COLO668 (cell line): ENCODE data around the gene MRPS26.
A peak's percentile ranks its signal among the peaks of the same experiment; 100 is the strongest.
"Not testable (repeated sequence)": the region's sequence is repeated elsewhere in the genome, so short reads cannot be mapped to it uniquely, and the experiment has no call there.

Experiments
- DNase-seq: peaks from one replicate; lab custom pipeline; 2025; ENCODE audit not compliant: unreplicated experiment; lab: John Stamatoyannopoulos, UW

The MRPS26 gene

GRCh38 chr20:3045816-3046676 lies at the start of gene MRPS26:
TSS of gene MRPS26 (plus strand) at chr20:3046052. CDS start at chr20:3046069, 17 bp downstream.
- peak; percentile 98 for DNase-seq

GRCh38 chr20:2998728-2999127 lies 47.1 kb upstream of the MRPS26 start:
- no peak for DNase-seq

- DNase-seq = no peak
These were observed 44.9 kb upstream of the MRPS26 start for GRCh38 chr20:3000852-3001523.

DNA sequence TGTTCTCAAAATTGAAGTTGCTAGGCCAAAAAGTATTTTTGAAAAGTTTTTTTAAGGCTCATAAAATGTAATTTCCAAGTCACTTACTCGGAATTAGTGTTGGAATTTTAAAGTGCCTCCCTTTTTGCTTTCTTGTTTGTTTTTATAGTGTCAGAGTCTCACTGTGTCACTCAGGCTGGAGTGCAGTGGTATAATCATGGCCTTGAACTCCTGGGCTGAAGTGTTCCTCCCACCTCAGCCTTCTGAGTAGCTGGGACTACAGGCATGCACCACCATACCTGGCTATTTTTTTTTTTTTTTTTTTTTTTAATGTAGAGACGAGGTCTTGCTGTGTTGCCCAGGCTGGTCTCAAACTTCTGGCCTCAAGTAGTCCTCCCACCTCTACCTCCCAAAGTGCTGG lies 42.4 kb upstream of the MRPS26 start:
- no peak for DNase-seq

DNA sequence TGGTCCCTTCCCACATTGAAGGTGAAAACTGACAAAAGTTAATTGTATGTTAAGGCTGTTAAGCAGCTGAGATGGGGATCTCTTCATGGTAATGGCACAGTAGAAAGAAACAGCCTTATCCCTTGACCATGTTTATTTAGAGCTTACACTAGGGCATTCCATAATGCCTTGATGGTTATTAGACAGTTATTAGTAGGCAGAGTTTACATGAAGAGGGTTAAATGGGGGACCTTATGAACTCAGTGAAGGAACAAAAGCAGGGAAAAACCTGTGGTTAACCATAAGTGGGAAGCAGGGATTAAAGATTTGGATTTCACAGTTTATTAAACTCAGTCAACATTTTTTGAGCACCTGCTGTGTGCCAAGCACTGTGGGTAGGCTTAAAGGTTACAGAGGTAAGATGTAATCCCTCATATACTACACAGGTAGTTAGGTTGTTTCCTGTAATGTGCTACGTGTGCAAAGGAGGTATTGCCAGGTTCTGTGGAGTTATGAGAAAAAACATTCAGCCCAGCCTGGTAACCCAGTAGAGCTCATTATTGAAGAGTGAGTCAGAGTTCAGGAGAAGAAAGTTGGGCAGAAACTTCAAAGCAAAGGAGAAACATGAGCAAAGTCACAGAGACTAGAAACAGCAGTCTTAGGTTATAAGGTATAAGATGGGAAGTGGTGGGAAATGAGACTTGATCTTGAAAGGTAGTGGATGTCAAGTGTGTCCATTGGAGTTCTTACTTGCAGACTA lies 34.7 kb upstream of the MRPS26 start:
- DNase-seq = no peak

DNA sequence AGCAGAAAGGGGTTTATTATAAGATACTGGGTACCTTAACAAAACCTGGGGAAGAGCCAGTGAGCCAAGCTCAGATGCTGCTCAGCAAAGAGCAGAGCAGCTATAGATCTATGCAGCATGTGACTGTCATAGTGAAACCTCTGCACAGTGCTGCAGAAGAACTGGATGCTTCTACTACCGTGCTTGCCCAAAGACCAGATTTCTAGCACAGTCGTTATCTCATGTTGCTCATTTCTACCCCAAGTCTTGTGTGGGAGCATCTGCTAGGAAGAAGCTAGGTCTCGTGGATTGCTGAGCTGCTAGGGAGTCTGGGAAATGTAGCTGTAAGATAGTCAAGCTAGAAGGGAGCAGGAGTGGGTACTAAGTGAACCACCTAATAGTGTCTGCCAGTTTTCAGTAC lies 34.1 kb upstream of the MRPS26 start:
- DNase-seq = no peak

DNA sequence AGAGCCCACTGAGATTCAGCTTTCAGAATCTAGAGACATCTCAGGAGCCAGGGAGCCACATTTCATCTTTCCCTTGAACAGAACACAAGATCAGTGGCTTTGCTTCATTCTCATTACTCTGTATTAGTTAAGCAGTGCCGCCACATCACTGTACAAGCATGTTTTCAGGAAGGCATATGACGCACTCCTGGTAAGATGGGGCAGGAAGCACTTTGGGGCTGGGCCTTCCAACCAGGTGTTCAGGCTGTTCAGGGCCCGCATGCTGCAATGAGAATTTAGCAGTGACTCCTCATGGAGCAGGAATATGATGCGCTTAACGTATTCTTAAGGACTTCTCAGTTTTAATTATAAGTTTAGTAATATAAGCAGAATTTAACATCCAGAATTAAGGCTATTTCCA lies 32.1 kb upstream of the MRPS26 start:
- DNase-seq = no peak

GRCh38 chr20:3014179-3014578 lies 31.7 kb upstream of the MRPS26 start:
- no peak for DNase-seq

GRCh38 chr20:3014662-3015061 lies 31.2 kb upstream of the MRPS26 start:
- no peak for DNase-seq

GRCh38 chr20:3015302-3015701 lies 30.6 kb upstream of the MRPS26 start:
- DNase-seq = not testable (repeated sequence)

DNA sequence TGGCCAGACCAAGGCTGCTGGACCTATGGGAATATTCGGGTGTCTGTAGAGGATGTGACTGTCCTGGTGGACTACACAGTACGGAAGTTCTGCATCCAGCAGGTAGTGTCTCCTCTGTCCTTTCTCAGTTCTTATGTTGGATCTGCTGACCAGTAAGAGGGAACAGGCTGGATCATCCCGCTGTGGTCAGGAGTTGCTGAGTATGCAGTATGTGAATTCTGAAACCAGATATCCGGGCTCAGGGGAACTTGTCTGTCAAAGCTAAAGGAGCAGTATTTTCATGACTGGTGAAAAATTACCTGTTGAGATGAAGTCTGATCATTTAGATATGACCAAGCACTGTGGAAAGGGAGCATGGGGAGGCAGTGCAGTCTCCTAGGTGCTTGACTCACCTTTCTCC lies 24.5 kb upstream of the MRPS26 start:
- DNase-seq = no peak

DNA sequence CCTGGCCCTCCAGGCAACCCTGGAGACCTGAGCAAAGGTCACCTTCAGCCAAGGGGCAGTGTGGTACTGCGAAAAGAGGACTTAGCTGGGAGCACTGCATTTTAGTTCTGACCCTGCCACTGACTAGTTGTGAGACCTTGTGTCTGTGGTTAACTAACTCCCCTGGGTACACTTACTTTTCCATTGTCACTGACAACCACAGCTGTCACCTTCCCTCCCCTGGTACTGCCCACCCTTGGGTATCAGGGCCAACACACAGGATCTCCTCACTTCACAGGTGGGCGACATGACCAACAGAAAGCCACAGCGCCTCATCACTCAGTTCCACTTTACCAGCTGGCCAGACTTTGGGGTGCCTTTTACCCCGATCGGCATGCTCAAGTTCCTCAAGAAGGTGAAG lies 24.1 kb upstream of the MRPS26 start:
- DNase-seq = no peak

DNA sequence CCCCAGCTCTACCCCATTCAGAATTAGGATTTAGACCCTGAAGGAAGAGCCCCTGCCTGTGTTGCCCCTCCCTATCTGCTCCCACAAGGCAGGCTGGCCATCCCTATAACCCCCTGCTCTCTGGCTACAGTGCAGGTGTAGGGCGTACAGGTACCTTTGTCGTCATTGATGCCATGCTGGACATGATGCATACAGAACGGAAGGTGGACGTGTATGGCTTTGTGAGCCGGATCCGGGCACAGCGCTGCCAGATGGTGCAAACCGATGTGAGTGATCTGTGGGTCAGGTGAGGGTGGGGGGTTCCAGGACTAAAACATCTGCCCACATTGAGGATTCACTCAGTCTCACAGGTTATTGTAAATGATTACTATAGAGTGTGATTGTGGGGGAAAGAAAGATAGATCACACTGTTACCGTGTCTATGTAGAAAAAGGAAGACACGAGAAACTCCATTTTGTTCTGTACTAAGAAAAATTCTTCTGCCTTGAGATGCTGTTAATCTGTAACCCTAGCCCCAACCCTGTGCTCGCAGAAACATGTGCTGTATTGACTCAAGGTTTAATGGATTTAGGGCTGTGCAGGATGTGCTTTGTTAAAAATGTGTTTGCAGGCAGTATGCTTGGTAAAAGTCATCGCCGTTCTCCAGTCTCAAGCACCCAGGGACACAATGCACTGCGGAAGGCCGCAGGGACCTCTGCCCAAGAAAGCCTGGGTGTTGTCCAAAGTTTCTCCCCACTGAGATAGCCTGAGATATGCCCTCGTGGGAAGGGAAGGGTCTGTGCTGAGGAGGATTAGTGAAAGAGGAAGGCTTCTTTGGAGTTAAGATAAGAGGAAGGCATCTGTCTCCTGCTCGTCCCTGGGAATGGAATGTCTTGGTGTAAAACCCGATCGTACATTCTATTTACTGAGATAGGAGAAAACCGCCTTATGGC lies 23.0 kb upstream of the MRPS26 start:
- not testable (repeated sequence) for DNase-seq

DNA sequence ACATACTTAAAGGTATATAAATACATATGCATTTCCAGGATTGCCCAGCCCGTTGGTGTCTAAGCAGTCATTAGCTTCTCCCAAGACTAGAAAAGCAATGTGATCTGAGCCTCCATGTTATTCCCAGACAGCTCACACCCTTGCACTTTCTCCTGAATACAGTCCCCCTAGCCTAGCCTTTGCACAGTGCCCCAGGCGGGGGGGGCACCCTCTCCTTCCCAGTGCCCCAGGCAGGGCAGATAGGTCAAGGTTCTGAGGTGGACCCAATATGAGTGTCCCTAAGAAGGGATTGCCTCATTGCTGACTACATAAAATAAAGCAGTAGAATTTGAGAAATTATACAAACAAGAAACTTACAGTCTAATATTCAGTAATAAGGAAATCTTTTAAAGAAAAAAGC lies 17.9 kb upstream of the MRPS26 start:
- DNase-seq = no peak

- no peak for DNase-seq
These were observed 14.2 kb upstream of the MRPS26 start for GRCh38 chr20:3031524-3032147.

DNA sequence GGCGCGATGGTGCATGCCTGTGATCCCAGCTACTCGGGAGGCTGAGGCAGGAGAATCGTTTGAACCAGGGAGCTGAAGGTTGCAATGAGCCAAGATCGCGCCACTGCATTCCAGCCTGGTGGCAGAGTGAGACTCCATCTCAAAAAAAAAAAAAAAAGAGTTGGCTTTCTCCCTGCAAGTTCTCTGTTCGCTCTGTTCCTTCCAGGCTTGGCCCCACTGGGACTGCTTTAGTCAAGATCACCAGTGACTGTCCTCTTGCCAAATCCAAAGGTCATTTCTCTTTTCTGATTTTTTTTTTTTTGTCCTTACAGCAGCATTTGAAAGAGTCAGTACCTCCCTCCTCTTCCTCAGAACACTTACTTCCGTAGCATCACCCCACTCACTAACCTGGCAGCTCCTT lies 13.2 kb upstream of the MRPS26 start:
- DNase-seq = no peak

DNA sequence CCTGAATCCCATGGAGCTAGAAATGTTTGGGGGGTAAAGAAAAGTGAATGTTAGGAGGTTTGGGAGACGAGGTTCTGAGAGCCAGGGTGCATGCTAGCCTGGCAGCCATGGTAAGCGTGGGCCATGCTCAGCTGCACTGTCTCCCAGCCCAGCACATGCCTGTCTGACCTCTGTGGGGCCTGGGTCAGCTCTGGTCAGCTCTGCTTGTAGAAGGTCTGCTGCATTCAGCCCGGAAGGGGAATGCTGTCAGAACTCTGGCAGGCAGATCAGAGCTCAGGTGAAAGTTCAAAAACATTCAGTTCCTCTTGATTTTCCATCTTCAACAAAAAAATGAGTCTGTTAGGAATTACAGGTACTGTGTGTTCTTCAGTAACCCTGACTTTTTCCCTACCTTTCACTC lies 8.2 kb upstream of the MRPS26 start:
- no peak for DNase-seq

GRCh38 chr20:3038454-3038853 lies 7.4 kb upstream of the MRPS26 start:
- no peak for DNase-seq

DNA sequence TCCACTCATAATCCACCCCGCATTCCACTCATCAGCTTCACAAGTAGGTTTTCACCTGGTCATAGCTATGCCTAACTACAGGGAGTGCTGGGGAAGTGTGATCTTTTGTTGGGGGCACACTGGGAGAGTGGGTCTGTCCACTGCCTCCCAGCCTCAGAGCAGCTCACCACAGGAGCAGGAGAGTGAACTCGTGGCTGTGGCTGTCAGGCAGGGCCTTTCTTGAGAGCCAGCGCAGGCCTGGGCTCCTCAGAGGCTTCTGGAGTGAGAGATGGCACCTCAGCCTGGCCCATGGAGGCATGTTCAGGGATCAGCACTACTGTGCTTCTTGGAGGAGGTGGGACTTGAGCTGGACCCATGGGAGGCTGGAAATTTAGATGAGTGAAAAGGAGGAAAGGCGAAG lies 6.4 kb upstream of the MRPS26 start:
- DNase-seq = no peak

DNA sequence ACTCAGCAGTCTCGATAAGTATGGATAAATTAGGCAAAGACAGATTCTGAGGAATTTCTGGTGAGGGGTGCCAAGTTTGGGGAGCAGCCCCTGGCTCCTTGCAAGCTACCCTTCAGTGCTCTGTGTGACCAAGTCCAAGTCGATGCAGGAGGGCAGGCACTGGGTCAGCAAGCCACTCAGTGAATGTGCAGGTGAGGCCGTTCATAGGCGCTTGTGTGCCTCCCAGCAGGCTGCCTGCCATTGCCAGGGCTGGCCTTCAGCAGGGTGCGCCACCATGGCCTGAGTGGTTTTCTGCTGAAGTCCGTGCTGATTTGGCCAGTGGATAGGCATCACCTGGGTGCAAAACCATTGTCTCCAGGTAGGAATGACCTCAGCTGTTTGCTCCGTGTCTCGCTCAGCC lies 5.8 kb upstream of the MRPS26 start:
- no peak for DNase-seq
